HTERT RPE-1 (cell line): ENCODE data around the gene IFNA7.
"Not testable (repeated sequence)": the region's sequence is repeated elsewhere in the genome, so short reads cannot be mapped to it uniquely, and the experiment has no call there.

Experiments
- in situ Hi-C: fragments of 300-500 bp; cut with MboI; formaldehyde crosslinking; loops from 4 replicates; pipeline ENCODE4 v1.14.3; 2020; ENCODE audit warnings: low sequenced_read_pairs

Gene IFNA7

DNA sequence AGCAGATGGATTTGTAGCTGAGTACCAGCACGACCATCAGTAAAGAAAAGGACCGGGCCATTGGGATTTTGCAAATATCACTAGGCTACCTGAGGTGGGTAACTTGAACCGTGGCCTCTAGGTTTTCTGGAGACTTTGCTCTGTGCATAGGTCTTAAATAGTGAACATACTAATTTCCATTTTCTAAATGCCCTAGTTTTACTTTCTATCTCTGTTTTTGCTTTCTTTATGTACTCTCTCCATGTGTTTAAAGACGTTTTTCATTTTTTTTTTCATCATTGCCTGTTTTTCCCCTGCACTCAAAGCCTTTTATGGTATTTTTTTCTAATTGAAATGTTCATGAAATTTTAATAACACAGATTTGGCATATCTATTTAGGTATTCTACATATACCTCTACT lies at the start of gene IFNA7:
IFNA7 (minus strand) TSS at position 101 of the 400 bp plus-strand sequence; CDS start at position 61, 40 bp downstream.
- in situ Hi-C loops, result not testable (repeated sequence)

DNA sequence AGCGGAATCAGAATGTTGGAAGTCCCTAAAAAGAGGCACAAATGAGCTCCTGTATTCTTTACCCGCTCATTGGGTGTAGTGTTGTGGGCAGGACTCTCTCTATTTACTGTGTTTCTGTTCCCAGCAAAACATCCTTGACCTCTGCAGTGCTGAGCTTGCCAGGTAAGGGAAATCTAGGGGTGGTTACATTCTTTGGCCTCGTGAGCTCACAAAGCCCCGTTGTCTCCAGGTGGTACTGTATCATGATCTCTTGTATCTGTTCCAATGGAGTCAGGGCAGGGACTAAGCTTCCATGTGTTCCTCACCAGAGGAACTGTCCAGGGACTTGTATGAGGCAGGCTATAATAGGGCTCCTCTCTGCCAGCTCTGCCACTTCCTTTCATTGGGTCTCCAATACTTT lies 49.6 kb upstream of the IFNA7 start:
- in situ Hi-C loops, result no loop called here

DNA sequence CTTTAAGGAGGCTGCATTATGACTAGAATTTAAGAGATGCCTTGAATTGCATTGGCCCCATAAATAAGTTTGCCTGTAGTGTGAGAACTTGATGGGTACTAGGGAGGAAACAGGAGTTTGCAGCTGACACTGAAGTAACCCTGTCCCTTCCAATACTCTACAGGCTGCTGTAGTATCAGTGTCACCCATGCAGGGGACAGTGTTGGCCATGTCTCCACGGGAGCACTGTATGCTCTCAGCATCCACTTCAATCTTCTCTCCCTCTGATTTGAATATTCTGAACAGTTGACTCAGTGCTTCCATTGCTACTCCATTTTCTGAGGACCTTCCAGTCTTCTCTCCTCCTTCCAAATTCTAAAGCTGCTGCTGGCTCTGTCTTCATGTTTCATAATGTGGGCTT lies 49.2 kb upstream of the IFNA7 start:
- in situ Hi-C loops, result no loop called here

DNA sequence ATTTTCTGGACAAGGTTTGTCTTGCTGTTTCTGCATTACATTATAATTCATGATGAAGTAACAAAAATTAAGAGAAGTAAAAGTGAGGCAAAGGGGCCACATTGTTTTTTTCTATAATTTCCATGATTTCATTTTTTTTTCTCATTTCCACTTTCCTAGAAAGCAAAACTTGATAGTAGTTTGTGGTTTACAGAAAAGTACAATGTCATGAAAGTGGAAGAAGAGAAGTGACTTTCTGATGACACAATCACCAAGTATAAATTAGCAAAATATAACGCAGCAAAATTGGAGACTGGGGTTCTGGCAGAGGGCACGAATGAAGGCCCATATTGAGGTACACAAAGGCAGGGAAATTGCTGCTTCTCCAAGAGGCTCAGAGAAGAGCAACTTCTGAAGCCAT lies 42.8 kb upstream of the IFNA7 start:
- in situ Hi-C loops, result no loop called here

DNA sequence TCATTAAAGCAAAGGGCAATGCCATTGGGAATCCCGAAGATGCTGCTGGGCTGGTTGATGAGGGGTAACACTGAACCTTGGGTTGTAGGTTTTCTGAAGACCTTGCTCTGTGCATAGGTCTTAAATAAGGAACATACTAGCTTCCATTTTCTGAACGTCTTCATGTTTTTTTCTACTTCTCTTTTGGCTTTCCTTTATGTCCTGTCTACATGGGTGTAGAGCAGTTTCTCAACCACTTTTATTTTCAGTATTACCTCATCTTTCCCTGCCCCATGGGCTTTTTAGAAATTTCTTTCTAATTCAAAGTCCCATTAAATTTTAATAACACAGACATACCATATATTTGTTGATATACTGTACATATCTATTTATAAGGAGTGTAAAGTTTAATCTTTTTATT lies 37.9 kb upstream of the IFNA7 start, which contains the start of gene IFNA14:
IFNA14 (minus strand) TSS at position 95 of the 400 bp plus-strand sequence; CDS start at position 25, 70 bp downstream.
- in situ Hi-C loops, result no loop called here

DNA sequence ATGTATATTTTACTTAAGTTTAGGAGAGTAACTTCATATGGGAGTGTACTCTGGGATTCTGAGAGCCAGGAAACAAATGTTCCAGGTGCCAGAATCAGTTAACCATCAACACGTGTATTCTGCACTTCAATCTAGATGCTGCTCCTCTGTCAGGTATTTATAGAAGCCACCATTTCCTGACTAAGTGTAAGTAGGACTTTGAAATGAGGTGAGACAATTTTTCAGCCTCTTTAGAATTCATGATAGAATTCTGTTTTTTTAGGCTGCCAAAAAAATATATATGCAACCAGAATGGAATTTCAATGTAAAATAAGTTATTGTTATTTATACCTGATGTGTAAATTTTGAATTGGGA lies 34.3 kb upstream of the IFNA7 start:
- in situ Hi-C loops, result not testable (repeated sequence)

DNA sequence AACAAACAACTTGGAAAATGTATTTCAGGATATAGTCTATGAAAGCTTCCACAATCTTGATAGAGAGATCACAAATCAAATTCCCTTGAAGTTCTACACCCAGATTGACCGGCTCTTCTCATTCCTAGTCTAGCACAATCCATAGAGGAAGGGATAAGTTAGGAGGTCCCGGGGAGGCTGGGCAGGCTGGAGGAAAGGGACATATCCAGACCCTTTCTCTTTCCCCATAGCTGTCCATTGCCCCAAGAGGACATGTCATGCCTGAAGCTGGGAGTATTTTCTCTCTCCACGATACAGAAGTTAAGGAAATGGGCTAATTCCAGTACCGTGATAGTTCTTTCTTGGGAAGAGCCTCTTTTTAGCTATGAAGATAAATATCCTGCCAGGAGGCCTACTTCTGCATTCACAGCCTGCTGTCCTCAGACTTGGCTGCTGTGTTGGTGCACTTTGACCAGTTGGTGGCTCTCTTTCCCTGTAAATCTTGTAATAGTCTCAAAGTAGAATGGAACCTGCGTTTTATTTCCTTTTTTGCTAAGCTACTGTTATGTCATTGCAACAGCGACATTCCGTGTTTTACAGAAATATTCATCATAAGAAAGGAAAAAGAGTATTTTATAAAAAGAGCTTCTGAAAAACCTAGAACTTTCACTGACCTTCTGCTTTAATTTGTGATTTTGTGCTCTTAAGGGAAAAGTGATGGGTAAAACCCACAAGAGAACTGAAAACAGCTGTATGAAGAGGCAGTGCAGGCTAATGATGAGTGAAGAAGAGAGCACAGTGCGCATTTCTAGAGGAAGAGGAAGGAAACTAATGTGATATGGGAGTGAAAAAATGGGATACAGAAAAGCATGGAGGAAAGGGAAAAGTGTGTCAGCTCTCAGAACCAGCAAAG lies 33.7 kb upstream of the IFNA7 start:
- in situ Hi-C loops, result not testable (repeated sequence)

DNA sequence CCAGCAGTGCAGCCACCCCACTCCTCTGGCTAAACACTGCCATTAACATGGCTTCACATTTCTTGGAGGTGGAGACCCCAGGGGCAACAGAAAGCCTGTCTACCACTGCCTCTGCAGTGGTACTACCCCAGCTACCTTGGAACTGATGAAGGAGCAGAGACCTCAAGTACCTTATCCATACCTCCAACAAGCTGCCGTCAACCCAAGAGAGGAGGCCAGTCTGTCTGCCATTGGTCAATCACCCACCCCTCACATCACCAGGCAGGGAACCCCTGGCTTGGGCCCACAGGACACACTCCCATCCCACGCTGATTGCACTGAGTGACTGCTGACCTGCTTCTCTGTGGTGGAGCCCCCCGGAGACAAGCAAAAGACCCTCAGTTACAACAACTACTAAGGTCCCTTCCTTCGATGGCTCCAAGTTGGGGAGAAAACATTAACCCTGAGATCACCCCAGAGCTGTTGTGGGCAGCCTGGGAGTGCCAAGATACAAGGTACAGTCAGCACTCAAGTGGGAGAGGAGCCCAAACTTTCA lies 32.2 kb upstream of the IFNA7 start:
- in situ Hi-C loops, result no loop called here

DNA sequence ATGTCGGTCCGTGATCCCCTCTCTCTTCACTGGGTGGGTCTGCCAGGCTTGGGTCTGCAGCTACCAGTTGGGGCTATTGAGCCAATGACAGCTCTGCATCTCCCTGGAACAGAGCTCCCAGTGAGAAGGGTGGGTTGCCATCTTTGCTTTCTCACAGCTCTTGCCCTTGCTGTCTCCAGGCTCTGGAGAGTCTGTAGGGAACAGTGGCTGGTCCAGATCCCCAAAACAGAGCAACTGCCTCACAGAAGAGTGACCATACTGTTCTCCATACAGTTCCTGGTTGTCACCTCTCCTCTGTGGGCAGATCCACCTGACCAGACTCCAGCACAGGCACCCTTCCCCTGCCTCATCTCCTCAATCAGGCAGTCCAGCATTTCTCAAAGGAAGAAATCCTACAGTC lies 31.3 kb upstream of the IFNA7 start:
- in situ Hi-C loops, result no loop called here

DNA sequence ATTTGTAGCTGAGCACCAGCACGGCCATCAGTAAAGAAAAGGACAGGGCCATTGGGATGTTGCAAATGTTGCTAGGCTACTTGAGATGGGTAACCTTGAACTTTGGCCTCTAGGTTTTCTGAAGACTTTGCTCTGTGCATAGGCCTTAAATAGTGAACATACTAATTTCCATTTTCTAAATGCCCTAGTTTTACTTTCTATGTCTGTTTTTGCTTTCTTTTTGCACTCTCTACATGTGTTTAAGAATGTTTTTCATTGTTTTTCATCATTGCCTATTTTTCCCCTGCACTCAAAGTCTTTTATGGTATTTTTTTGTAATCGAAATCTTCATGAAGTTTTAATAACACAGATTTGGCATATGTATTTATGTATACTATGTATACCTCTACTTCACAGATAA lies 26.1 kb upstream of the IFNA7 start, which contains the start of gene IFNA17:
IFNA17 (minus strand) TSS at position 101 of the 400 bp plus-strand sequence; CDS start at position 52, 49 bp downstream.
- in situ Hi-C loops, result no loop called here

DNA sequence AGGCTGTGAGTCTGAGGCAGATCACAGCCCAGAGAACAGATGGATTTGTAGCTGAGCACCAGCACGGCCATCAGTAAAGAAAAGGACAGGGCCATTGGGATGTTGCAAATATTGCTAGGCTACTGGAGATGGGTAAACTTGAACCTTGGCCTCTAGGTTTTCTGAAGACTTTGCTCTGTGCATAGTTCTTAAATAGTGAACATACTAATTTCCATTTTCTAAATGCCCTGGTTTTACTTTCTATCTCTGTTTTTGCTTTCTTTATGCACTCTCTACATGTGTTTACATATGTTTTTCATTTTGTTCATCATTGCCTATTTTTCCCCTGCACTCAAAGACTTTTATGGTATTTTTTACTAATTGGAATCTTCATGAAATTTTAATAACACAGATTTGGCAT lies 15.2 kb upstream of the IFNA7 start, which contains the start of gene IFNA16:
IFNA16 (minus strand) TSS at position 101 of the 400 bp plus-strand sequence; CDS start at position 95, 6 bp downstream.
- in situ Hi-C loops, result not testable (repeated sequence)

DNA sequence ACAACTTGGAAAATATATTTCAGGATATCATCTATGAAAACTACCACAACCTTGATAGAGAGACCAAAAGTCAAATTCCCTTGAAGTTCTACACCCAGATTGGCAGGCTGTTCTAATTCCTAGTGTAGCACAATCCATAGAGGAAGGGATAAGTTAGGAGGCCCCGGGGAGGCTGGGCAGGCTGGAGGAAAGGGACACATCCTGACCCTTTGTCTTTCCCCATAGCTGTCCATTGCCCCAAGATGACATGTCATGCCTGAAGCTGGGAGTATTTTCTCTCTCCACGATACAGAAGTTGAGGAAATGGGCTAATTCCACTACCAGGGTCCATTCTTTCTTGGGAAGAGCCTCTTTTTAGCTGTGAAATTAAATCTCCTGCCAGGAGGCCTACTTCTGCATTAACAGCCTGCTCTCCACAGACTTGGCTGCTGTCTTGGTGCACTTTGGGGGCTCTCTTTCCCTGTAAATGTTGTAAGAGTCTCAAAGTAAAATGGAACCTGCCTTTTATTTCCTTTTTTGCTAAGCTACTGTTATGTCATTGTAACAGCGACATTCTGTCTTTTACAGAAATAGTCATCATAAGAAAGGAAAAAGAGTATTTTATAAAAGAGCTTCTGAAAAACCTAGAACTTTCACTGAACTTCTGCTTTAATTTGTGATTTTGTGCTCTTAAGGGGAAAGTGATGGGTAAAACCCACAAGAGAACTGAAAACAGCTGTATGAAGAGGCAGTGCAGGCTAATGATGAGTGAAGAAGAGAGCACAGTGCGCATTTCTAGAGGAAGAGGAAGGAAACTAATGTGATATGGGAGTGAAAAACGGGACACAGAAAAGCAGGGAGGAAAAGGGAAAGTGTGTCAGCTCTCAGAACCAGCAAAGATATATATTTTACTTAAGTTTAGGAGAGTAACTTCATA lies 11.7 kb upstream of the IFNA7 start:
- in situ Hi-C loops, result not testable (repeated sequence)

DNA sequence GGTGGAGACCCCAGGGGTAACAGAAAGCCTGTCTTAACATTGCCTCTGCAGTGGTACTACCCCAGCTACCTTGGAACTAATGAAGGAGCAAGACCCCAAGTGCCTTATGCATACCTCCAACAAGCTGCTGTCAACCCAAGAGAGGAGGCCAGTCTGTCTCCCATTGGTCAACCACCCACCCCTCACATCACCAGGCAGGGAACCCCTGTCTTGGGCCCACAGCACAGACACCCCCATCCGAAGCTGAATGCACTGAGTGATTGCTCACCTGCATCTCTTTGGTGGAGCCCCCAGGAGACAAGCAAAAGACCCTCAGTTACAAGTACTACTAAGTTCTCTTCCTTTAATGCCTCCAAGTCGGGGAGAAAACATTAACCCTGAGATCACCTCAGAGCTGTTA lies 10.2 kb upstream of the IFNA7 start:
- in situ Hi-C loops, result not testable (repeated sequence)

DNA sequence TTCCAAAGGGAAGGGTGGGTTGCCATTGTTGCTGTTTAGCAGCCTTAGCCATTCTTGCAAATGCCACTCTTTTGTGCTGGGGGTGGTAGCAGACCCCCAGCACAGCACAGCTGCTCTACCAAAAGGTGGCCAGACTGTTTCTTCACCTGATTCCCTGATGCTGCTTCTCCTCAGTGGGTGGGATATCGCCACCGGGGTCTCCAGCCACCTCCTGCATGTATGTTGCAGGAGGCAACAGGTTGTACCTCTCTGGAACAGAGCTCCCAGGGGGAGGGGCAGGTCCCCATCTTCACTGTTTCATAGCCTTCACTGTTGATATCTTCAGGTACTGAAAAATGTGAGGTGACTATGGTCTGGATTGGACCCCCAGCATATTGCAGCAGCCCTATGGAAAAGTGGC lies 8.8 kb upstream of the IFNA7 start:
- in situ Hi-C loops, result not testable (repeated sequence)

DNA sequence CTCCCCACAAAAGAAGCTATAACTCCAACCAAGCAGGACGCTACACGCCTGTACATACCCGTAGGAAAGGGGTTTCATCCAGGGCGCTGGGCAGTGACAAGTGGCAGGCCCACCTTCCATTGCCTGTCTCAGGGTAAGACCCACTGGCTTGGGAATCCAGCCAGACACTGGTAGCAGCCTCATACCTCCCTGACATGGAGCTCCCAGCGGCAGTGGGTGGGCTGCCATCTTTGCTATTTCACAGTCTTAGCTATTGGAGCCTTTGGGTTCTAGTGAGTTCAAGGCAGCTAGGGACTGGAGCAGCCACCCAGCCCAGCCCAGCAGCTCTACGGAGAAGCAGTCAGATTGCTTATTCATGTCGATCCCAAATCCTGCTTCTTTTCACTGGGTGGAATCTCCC lies 8.3 kb upstream of the IFNA7 start:
- in situ Hi-C loops, result no loop called here

DNA sequence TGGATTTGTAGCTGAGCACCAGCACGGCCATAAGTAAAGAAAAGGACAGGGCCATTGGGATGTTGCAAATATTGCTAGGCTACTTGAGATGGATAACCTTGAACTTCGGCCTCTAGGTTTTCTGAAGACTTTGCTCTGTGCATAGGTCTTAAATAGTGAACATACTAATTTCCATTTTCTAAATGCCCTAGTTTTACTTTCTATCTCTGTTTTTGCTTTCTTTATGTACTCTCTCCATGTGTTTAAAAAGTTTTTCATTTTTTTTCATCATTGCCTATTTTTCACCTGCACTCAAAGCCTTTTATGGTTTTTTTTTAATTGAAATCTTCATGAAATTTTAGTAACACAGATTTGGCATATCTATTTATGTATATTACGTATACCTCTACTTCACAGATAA lies 5.0 kb upstream of the IFNA7 start, which contains the start of gene IFNA10:
IFNA10 (minus strand) TSS at position 101 of the 400 bp plus-strand sequence; CDS start at position 55, 46 bp downstream.
- in situ Hi-C loops, result not testable (repeated sequence)

DNA sequence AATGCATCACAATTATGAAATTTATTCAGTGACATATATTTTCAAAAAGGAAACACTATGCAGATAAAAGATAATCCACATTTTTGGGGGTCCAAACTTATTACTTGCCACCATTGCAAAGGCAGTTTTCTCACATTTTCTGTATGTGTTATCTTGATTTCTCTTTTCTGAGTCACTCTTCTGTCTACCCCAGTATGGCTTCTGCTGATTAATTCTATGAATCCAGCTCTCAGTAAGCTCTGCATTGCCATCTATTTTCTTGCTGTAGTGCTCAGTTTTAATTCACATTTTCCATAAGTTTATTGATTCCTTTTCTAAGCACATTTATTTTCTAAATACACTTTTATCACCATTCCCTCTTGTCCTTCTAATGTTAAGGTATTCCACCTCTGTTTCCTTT lies 3.2 kb upstream of the IFNA7 start:
- in situ Hi-C loops, result no loop called here

DNA sequence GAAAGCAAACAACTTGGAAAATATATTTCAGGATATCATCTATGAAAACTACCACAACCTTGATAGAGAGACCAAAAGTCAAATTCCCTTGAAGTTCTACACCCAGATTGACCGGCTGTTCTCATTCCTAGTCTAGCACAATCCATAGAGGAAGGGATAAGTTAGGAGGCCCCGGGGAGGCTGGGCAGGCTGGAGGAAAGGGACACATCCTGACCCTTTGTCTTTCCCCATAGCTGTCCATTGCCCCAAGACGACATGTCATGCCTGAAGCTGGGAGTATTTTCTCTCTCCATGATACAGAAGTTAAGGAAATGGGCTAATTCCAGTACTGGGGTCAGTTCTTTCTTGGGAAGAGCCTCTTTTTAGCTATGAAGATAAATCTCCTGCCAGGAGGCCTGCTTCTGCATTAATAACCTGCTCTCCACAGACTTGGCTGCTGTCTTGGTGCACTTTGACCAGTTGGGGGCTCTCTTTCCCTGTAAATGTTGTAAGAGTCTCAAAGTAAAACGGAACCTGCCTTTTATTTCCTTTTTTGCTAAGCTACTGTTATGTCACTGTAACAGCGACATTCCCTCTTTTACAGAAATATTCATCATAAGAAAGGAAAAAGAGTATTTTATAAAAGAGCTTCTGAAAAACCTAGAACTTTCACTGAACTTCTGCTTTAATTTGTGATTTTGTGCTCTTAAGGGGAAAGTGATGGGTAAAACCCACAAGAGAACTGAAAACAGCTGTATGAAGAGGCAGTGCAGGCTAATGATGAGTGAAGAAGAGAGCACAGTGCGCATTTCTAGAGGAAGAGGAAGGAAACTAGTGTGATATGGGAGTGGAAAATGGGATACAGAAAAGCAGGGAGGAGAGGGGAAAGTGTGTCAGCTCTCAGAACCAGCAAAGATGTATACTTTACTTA lies 6.9 kb downstream of the IFNA7 start:
- in situ Hi-C loops, result not testable (repeated sequence)

DNA sequence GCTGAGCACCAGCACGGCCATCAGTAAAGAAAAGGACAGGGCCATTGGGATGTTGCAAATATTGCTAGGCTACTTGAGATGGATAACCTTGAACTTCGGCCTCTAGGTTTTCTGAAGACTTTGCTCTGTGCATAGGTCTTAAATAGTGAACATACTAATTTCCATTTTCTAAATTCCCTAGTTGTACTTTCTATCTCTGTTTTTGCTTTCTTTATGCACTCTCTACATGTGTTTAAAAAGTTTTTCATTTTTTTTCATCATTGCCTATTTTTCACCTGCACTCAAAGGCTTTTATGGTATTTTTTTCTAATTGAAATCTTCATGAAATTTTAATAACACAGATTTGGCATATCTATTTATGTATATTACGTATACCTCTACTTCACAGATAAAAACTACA lies 14.5 kb downstream of the IFNA7 start, which contains the start of gene IFNA4:
IFNA4 (minus strand) TSS at position 101 of the 400 bp plus-strand sequence; CDS start at position 45, 56 bp downstream.
- in situ Hi-C loops, result not testable (repeated sequence)
